Daoy (cell line): ENCODE measurements around the gene HPSE. TPM values are rescaled to one million over a fixed set of nuclear protein-coding genes. Genes with fewer than 3 reads are reported as not detected.
"Not testable (repeated sequence)": the region's sequence is repeated elsewhere in the genome, so short reads cannot be mapped to it uniquely, and the experiment has no call there.

Source experiments
- DNase-seq: peaks from one replicate; pipeline ENCODE4 v3.0.0-alpha.2; 2015; ENCODE audit warnings: low read depth
- total RNA-seq: library from RNA; depleted of rRNA; stranded (reverse); fragments of >200 nt; shearing (Covaris generic); gene quantifications from 2 replicates; pipeline ENCODE4 v1.2.3, GENCODE V29; 2014

HPSE gene
- total RNA-seq, 1 experiment from 2014 or later, result 2.1 TPM

DNA sequence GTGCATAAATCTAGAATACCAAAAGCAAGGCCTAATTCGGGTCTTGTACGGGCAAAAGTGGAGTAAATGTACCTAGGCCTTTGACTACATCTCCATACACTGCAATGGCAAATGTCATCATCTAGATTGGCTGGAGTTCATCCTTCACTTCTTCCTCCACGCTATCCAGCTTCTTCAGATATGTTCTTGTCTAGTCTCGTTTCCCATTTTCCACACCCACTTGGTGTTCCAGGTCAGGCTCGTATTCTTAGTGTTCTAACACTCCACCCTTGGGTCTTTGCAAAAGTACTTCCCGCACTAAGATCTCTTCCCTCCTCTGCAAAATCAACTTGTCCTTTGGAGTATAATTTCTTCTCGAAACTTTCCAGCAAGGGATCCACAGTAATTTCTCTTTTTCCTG lies 51.5 kb downstream of the HPSE start:
- no peak for DNase-seq

DNA sequence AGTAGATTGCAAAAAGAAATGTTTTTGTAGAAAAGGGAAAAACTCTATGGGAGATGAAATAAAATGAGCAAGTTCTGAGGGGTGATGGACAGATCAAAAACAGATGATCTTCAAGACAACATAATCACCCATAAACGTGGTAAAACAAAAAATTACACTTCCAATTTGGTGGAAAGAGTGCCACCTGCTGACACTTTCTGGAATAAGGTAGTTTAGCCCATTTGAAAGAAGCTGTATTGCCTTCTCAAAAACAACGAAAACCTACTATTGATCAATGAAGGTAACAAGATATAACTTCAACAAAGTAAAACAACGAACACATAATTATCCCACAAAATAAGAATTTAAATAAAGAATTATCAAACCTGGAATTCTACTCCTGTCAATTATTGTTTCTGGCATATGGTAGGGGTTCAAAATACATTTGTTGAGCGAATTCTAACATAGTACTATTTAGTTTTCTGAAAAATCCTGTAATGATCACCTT lies 52.6 kb downstream of the HPSE start:
- peak; percentile 15 for DNase-seq

DNA sequence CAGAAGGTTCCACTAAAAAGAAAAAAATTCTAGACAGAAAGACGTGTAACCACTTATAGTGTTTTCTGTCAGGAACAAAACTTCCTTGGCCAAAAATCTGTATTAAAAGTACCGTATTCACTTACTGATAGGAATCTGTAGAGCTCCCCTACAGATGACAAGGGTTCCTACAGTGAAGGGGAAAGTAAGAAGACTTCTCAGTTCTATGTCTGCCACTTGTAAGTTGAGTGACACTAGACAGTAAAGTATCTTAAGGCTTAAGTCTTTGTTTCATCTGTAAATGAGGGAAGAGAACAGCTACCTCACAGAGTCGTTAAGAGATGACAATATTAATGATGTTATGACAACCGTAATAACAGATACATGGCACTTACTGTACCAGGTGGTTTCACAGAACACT lies 53.3 kb downstream of the HPSE start:
- DNase-seq, result no peak

DNA sequence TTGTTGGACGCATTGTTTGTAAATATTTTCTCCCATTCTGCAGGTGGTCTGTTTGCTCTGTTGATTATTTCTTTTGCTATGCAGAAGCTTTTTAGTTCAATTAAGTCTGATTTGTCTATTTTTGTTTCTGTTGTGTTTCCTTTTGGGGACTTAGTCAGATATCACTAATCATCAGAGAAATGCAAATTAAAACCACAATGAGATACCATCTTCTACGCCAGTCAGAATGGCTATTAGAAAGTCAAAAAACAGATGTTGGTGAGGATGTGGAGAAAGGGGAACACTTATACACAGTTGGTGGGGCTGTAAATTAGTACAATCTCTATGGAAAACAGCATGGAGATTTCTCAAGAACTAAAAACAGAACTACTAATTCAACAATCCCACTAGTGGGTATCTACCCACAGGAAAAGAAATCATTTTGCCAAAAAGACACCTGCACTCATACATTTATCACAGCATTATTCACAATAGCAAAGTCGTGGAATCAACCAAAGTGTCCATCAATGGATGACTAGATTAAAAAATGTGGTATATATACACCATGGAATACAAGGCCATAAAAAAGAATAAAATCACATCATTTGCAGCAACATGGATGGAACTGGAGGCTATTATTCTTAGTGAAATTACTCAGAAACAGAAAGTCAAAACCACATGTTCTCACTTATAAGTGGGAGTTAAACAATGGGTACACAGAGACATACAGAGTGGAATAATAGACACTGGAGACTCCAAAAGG lies 58.2 kb downstream of the HPSE start:
- no peak for DNase-seq

DNA sequence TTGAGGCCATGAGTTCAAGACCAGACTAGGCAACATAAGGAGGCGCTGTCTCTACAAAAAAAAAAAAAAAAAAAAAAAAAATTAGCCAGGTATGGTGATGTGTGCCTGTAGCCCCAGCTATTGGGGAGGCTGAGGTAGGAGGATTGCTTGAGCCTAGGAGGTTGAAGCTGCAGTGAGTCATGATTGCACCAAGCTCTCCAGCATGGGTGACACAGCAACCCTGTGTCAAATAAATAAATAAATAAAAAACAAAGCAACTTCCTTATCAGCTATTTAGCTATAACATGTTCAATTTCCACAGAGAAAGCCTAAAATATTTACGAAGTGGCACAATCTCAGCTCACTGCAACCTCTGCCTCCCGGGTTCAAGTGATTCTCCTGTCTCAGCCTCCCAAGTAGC lies 60.7 kb downstream of the HPSE start:
- DNase-seq, result not testable (repeated sequence)

DNA sequence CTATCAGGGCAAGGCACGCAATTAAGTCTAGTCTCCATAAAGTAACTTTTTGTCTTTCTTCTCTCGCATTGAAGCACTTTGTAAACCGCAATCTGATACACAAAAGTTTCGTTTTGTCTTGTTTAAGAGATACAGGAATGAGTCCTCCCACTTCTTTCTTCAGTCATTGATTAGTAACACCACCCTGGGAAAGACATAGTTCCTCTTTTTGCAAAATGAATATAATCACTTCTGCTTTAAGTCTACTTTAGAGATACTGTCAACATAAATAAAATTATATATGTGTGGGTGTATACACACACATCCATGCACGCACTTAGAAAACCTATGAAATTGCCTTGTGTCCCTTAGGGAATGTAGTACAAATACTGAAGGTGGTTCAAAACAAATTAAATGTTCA lies 61.7 kb downstream of the HPSE start:
- no peak for DNase-seq

DNA sequence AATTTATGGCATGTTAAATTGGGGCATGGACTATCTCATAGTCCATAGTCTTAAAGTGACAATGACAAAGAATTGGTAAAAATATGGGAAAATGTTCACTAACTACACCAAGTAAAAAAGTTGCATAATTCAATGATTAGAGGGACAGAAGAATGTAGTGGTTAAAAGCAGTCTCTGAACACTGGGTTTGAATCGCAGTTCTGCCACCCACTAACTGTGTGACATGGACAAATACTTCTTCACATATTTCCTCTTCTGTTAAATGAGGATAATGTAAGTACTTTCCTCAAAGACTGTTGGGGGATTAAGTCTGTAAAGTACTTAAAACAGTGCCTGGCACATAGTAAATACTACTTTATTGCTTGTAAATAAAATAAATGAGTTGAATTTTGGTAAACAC lies 65.4 kb downstream of the HPSE start:
- no peak for DNase-seq

DNA sequence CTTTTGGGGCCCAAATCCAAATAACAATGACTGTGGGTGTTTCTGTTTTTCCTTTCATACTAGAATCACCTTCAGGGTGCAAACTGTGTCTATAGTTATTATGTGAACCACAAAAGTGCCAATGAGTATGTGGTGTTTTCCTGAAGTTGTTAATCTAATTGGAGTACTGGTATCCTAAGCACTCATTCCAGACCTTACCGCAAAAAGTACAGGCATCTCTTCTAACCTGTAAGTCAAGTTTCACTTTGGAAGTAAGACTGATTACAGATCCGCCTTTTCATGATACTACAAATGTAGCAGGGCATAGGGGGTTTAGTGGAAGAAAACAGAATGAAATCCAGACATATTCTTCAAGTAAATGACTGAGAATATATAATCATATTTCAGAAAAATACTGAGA lies 66.2 kb downstream of the HPSE start:
- DNase-seq, result no peak

DNA sequence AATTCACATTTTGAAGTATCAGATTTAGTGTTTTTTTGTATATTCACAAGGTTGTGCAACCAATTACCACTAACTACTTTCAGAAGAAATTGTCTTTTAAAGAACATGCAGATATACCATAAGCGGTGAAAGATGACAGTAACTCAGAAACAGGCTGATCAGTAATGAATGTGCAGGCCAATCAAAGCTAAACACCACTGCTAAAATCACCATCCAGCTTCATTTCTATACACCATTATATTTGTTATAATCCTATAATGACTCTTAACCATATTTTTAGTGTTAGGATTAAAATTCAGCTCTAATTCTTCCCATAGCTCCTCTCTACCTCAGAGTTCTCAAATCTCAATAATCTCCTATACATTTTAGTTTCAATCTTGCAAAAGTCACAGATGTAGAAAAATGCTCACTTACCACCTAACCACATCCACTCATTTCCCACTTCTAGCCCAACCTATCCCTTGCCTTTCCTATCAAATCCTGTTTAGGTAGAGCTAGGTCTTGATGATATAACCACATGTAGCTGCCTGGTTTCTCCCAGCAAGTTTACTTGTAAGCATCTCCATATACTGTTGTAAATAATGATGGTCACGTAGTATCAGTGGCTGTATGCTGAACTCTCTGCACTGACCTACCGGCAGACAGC lies 66.7 kb downstream of the HPSE start:
- no peak for DNase-seq

DNA sequence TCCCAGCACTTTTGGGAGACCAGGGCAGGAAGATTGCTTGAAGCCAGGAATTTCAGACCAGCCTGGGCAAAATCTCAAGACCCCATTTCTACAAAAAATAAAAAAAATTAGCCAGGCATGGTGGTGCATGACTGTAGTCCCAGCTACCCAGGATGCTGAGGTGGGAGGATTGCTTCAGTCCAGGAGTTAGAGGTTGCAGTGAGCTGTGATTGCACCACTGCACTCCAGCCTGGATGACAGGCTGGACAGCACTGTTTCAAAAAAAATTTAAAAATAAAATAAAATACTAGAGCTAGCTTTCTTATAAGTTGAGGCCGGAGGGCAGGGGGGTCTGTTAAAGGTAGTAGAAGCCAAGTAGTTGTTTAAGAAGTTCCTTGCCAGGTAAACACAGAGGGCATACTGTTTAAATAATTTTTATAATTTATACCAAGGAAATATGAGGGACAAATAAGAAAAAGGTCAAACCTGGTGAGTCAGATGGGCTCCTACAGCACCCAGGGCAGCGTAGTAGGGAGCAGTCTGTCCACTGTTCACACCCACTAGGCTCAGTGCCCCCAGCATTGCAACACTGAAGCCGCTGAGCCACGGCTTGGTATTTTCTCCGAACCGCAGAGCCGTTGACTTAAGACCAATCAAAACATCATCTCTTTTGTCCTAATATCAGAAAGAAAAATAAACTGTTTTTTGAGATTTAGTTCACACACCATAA lies 67.4 kb downstream of the HPSE start:
- peak; percentile 80 for DNase-seq

DNA sequence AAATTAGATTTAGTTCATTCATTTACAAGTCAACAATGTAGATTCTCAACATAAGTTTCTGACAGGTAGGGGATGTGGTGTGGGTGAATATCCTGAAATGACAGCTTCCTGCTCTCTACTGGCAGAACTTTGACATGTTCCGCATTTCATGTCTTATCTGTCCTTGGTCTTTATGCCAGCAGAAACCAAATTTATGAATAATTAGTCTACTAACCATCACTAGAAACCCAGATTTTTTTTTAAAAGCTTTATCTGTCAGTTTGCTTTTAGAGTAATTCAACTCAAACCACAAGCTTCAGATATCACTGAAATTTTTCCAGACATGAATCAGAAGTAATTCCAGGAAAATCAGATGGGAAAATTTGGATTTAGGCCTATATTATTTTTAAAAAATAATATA lies 68.0 kb downstream of the HPSE start:
- DNase-seq, result no peak

DNA sequence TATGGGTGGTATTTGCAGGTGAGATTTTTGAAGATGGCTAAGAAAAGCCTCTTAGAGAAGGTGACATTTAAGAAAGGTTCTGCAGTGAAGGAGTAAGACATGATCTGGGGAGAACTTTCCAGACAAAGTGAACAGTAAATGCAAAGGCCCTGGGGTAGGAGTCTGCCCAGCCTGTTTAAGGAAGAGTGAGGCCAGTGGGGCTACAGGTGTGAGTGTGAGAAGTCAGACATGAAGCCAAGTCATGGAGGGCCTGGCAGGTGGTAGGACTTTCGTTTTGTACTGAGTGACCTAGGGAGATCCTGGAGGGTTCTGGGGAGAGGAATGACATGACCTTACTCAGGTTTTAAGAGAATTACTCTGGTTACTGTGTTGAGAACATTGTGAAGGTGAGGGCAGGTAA lies 71.5 kb downstream of the HPSE start:
- no peak for DNase-seq

DNA sequence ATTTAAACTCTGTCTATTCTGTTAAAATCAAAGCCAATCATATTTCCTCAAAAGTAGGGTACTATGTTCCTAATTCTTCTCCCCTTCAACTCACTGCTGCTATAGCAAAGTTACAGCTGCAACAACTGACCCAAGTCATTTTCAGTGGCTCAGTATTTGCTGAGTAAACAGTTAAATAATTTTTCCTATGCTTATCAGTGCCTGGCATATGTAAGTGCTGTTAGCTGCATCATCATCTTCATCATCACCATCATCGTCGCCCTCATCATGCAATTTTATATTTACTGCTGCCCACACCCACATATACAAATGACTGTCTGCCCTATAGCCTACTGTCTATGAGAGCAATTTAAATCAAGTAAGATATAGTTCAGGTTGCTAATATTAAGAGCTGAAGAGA lies 72.0 kb downstream of the HPSE start:
- no peak for DNase-seq

DNA sequence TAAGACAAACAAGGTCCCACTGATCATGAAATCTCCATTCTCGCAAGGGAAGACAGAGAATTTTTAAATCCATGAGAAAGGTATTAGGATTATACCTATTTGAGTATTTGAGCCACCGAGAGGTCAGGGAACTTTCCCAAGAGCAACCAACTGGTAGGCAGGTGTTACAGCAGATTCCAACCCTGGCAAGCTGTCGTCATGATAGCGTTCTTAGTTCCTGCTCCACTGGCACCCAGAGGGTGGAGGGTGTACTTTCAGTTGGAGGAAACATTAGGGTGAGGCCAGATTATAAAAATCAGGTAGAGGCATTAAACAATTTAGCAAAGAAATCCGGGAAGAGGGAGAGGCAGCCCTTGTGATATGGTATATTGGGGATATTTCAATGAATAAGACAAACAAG lies 73.3 kb downstream of the HPSE start:
- no peak for DNase-seq

DNA sequence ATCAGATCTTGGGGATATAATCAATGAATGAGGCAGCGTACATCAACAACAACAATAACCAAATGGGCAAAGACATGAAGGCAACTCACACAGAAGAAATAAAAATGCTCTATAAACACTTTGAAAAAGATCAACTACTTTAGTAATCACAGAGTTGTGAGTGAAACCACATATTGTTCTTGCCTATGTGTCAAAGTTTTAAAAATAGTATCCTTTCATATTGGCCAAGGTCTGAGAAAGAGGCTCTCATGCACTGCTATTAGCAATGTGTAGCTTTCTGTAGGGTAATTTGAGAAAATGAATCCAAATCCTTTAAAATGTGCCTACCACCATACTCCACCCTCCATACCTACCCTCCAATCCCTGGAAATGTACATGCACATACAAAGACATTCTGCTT lies 75.1 kb downstream of the HPSE start:
- no peak for DNase-seq

DNA sequence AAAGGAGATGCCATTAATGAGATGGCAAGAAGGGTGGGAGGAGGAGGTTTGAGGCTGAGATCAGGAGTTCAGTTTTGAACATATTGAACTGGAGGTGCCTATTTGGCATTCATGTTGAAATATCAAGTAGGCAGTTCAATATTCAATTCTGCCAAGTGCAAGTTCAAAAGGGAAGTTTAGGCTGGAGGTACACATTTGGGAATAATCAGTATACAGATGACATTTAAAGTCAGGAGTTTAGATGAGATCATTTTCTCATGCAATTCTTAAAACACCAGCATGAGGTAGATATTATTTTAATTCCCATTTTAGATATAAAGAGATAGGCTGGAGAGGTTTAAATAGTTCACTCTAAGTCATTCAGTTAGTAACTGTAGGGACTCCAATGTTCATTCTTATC lies 76.2 kb downstream of the HPSE start:
- no peak for DNase-seq

DNA sequence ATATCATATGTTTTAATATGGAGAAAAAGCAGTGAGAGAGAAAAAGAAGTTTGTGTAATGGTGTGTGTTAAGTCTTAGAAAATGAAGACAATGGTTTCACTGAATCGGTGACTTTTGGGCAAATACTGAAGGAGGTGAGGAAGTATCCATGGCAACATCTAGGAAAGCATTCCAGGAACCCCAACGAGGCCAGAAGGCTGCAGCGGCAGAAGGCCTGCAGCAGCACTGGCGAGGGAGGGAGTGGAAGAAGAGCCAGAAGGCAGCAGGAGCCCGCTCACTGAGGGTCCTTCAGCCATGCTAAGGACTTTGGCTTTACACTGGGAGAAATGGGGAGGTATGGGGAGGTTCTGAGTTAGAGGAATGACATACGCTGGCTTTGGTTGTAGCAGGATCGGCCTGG lies 76.8 kb downstream of the HPSE start:
- DNase-seq, result no peak

DNA sequence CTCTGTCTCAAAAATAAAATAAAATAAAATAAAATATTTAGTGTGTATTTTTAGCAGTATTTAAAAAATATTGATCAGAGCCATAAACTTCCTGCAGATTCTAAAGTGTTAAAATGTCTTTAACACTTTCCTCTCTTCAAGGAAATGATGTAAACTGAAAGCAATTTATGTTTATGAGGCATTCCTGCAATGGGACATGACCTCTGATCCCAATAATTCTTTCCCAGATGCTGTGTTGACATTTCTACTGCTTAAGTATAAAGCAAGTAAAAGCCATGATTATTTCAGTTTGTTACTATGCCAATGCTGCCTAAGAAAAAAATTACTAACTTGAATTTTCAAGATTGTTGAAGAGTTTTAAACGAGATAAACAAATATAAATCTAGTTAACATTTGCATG lies 79.1 kb downstream of the HPSE start:
- peak; percentile 20 for DNase-seq

DNA sequence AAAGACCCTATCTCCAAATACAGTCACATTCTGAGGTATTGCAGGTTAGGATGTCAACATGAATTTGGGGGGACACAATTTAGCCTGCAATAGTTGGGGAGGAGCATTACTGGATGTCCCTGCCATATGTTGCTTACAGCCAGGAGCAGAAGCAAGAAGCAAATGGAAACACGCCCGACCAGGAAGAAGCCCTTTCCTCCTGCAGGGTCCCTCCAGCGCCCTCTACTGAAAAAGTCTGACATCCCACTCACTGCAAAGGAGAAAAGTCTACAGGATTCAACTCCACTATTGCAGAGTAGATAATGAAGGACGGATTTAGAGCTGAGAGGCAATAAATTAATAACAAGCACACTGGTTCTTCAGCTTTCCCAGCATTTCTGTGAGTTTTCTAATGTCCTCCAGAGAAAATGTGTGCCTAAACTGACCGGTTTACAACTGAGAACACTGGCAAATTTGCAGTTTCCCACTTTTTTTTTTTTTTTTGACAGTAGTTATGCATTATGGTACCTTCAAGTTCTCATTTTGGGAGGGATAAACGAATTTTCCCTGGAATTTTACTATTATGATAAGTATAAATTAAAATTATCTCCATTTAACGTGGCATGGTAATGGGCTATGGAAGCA lies 81.8 kb downstream of the HPSE start:
- DNase-seq, result peak; percentile 42

DNA sequence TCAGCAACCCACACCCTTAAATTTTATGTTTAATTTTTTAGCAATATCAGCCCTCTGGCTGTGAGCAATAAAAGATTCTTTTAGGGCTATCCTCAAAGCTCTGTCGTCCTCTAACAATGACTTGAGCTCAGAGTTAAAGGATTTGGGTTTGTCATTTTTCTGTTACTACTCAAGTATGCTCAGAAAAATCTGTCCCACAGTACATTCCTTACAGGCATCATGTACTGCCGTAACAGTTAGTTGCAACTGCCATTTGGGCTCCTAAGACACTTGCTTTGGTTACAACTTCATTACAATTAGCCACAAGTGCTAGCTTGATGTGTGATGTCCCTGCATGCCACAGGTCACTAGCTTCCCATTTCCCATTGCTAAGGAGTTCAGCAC lies 83.2 kb downstream of the HPSE start:
- DNase-seq, result no peak

DNA sequence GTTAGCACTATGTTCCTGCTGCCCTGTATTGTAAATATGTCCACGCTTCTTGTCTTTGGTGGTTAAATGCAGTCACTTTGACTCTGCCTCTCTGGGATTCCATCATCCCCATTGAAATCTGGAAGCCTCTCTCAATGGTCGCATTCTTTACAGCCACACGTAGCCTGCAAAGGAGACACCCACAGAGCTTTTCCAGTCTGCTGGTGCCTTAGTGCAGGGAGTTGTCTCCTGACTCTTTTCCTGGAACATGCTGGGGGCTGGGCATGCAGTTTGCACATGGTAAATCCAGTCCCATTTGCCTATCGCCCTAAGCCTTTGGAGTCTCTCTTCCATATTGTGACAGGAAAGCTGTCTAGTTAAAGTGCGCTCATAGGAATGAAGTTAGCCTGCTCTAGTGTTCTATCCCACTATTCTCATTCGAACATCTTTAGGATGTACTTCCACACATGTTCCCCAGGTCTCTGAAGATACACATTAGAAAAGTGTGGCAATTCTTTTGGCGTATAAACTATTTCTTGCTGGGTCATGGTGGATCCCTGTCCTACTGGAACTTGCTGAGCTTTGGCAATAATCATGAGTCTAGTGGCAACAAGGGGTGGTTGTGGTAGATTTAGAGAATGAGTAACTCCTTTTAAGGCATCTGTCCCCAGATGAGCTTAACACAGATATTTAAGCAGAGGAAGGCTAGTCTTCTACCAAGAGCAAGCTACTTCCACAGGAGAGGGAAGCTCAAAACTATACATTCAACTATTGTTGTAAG lies 83.8 kb downstream of the HPSE start:
- DNase-seq, result no peak

DNA sequence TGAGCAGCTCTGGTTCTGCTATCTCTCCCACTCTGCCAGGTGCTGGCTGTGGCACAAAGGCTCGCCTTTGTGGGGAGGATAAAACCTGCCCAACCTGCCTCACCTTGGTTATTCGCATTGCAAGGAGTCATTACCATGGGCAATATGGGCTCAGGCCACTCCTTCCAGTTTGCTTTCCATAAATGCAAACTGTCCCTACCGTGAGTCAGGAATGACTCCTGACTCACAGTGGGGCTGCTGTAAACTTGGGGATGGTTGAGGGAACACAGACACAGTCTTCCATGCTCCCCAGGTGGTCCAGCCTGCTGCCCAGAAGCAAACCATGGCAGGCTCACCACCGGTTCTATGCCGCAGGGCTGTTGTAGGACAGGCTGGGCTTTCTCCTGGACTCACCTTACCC lies 86.2 kb downstream of the HPSE start:
- DNase-seq, result no peak
